HG02571 (cell line): ENCODE results near the gene SUSD4.
"Not testable (repeated sequence)": the region's sequence is repeated elsewhere in the genome, so short reads cannot be mapped to it uniquely, and the experiment has no call there.

Source experiments
- ATAC-seq: cut with Tn5 transposase; IDR thresholded peaks from one replicate; pipeline ENCODE4 v1.9.1; 2021; ENCODE audit warnings: mild to moderate bottlenecking, moderate library complexity; ENCODE audit not compliant: unreplicated experiment

SUSD4 gene

DNA sequence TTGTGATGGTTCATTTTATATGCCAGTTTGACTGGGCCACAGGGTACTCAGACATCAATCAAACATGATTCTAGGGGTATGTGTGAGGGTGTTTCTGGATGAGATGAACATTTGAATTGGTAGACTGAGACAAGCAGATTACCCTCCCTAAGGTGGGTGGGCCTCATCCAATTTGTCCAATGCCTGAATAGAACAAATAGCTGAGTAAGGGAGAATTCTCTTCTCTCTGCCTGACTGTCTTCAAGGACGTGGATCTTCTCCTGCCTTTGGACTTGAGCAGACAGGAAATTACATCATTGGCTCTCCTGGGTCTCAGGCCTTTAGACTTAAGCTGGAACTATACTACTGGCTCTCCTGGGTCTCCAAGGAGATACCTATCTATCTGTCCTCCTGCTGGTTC is 64.4 kb downstream of the SUSD4 start:
- ATAC-seq: no peak

DNA sequence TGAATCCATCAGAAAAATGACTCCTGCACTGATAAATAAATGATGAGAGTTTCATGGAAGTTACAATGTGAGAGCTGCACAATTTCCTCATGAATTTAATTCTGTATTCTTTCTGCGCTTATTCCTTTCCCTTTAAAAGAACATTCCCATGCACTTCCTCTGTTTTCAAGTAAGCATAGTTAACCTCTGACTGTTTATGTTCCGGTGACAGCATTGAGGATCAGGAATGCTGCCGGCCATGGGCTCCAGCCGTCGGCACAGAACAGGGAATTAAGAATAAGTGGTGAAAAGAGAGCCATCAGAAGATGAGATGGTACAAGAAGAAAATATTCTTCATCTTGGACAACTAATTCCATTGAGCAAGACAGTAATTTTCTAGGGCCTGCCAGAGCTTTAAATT is 65.3 kb downstream of the SUSD4 start:
- ATAC-seq: no peak

DNA sequence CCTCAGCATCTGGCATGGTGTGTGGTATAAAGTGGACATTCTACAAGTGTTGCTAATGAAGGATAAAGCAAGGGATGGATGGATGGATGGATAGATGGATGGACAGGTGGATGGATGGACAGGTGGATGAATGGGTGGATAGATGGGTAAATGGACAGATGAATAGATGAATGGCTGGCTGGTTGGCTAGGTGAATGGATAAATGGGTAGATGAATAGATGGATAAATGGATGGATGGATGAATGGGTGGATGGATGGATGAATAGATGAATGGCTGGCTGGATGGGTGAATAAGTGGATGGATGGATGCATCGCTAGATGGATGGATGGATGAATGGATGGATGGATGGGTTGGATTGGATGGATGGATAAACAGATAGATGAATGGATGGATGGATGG is 66.2 kb downstream of the SUSD4 start:
- no peak for ATAC-seq

DNA sequence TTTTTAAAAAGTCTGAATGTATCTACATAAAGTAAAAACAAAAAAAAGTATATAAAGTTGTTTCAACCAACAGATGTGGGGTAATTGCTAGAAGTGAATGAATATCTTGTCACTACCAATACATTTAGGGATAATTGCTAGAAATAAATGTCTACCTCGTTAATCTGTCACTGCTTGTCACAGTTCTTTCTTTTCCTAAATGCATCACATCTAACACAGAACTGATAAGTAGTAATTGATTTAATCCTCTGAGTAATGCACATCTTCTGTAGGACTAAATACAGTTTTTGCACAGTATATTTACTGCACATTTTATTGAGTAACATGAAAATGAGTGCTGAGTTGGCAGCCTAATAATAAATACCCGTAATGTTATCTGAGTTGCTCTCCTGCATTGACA is 72.2 kb downstream of the SUSD4 start:
- no peak for ATAC-seq

DNA sequence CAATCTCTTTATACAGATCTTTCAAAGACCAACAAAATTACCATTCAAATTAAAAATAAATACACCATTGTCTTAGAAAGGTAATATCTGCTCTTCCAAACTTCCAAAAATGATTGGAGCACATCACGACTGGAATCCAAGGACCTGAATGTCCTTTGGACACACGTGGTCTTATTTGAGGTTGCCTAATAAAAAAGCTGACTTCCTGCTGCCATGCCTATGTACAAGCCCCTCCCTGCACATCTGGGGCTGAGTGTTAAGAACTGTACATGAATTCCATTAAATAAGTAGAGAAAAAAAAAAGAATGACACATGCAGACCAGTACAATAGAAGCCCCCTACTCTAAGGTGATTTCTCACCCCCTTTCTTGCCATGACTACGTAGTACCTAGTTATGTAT is 73.6 kb downstream of the SUSD4 start:
- ATAC-seq: no peak

DNA sequence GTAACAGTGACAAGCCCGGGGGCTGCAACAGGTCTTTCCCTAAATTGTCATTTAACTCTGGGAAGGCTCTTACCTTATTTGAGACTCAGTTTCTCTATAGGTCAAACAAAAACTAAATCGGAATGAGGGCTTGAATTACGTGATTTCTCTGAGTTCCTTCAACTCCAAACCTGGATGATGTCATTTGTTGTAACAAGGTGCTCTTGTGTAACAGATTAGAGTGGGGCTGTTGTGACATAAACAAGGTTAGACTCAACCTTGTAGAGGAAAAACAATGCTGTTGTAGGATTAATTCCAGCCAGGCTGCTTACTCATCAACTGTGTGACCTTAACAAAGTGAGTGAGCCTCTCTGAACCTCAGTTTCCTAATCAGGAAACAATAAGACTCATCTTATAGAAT is 74.4 kb downstream of the SUSD4 start:
- no peak for ATAC-seq

DNA sequence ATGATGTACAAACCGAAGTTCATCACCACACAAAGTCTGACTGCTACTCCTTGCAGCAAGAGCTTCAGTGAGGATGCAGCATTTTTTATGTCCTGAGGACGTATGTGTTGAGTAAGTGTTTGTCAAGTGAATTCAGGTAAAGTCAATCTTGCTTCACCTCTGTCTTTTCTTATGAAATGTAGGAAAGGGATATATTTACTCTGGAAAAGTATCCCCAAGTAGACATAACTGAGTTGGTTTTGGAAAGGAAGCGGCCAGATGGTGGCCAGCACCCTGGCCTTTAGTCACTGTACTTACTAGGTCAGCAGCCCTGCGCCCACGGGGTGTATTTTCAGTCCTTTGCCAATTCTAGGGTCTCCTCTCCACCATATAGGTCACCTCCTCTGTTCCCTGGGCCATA is 75.2 kb downstream of the SUSD4 start:
- ATAC-seq: no peak

DNA sequence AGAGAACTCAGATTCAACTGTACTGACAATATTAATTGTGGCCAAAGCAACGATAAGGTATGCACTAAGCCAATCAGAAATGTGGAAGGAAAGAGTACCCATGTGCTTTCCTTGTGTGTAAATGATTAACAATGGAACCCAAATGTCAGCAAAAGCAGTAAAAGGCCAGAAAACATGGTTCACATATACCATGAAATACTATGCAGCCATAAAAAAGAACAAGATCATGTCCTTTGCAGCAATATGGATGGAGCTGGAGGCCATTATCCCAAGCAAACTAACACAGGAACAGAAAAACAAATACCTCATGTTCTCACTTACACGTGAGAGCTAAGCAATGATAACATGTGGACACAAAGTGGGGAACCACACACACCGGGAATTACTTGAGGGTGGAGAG is 78.5 kb downstream of the SUSD4 start:
- ATAC-seq: no peak

DNA sequence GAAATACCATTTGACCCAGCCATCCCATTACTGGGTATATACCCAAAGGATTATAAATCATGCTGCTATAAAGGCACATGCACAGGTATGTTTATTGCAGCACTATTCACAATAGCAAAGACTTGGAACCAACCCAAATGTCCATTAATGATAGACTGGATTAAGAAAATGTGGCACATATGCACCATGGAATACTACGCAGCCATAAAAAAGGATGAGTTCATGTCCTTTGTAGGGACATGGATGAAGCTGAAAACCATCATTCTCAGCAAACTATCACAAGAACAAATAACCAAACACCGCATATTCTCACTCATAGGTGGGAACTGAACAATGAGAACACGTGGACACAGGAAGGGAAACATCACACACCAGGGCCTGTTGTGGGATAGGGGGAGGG is 80.3 kb downstream of the SUSD4 start:
- not testable (repeated sequence) for ATAC-seq

DNA sequence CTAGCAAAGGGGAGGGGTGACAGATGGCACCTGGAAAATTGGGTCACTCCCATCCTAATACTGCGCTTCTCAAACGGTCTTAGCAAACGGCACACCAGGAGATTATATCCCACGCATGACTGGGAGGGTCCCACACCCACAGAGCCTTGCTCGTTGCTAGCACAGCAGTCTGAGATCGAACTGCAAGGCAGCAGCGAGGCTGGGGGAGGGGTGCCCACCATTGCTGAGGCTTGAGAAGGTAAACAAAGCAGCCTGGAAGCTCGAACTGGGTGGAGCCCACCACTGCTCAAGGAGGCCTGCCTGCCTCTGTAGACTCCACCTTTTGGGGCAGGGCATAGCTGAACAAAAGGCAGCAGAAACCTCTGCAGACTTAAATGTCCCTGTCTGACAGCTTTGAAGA is 85.7 kb downstream of the SUSD4 start:
- ATAC-seq: not testable (repeated sequence)

DNA sequence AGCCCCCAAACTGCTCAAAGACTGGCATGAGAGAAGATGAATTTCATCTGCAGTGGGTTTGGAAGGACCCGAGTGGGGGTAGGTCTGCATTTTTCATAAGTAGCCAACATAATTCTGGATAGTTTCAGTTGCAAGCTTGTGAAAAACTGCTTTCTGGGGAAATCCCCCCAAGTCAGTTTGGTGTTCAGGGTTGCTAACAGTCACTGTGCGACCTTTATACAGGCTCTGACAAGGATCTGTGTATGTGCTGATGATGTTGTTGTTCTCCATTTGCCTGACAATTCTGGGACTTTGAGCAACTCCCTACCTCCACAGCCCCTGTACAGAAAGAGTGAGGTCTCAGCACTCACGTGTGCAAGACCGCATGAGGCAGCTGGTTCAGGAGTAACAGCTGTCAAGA is 87.9 kb downstream of the SUSD4 start:
- no peak for ATAC-seq

DNA sequence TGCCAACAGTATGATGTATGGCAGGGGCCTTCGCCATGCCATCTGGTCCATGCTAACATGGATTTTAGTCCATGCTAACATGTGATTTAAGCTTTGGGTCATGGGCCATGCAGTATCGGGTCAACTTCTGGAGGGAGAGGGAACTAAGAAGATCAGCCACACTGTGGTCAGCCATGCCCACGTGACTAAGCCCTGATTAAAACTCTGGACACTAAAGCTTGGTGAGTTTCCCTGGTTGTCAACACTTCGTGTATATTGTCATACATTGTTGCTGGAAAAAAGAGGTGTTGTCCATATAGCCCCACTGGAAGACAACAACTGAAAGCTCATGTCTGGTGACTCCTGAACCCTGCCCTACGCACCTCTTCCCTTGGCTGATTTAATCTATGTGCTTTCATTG is 90.5 kb downstream of the SUSD4 start:
- no peak for ATAC-seq

DNA sequence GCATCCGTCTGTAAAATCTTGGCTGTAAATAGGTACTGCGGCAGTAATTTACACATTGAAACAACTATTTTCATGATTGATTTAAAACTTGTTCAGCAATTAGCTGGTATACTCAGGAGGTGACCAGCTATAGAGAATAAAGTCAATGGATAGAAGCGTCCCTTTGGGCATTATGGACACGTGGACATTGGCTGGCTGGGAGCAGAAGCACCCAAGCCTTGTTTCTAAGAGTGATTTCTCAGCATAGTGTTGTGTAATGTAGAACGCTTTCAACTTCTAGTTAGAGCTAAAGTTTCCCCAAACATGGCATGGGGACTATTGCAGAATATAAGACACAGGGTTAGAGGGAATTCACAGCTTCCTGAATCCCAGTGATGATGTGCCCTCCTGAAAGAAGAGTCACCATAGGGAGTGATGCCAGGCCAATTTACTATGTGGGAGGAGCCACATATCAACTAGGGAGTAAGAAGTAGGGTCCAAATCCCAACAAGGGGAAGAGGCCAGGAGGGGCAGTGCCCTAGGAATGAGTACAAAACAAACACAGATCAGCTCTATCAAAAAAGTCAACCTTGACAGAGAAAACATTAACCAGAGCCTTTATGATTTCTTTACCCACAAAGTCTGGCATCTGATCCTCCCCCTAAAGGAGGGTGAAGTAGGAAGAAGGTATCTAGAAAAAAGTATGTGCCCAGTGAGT is 92.7 kb downstream of the SUSD4 start:
- ATAC-seq: no peak

DNA sequence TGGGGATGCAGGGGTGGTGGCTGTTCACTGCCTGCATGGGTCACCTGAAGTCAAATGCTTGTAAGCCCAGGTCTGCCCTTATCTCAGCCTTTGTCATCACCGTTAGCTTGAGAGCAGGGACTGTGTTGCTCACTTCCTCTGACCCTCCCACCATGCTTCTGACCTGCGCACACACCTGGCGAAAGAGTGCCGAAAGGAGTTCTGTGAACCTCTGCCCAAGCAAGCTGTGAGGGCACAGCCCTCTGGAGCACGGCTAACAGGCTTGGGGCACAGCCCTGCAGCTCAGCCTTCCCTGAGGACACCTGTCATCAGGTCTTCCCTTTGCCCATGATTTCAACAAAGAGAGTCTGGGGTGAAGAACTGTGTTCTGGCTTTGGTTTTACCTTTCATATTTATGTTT is 93.8 kb downstream of the SUSD4 start:
- ATAC-seq: no peak

DNA sequence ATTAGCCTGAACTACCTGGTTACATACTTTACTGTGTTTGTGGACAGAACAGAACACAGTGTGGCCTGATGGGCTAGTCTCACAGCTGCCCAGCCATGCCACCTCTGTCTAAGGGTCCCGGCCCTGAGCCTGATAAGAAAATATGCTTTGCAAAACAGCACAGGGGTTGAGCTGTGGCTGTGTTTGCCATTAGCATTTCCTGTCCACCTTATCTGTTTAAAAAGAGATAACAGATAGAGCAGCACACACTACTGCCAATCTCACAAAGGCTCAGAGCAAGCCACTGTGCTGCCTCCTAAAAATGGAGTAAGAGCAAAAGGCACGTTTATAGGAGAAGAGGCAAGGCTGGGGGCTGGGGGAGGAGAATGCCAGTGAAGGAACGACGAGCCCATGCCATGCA is 95.0 kb downstream of the SUSD4 start:
- no peak for ATAC-seq

DNA sequence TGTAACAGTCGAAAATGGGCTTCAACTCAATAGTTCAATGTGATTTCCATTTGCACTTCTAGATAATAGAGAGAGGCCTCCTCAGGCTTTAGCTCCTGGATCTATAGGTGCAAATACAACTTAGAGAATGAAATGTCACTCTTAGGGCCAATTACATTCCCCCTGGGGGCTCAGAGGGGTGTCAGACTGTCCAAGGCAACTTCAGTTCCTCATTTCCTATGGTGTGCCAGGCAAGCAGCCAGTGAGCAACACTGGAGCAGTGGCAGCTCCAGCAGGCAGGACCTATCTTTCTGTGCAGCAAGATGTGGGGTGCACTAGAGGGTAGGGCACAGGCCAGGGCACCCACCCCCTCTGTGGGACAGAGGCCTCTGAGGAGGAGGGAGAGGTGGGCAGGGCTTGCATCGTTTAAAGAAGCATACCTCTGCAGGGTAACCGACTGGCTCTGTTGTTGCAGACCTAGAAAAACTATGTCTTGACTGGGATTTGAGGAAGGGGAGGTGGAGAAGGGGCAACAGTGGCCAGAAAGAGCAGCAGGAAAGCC is 97.3 kb downstream of the SUSD4 start:
- no peak for ATAC-seq

DNA sequence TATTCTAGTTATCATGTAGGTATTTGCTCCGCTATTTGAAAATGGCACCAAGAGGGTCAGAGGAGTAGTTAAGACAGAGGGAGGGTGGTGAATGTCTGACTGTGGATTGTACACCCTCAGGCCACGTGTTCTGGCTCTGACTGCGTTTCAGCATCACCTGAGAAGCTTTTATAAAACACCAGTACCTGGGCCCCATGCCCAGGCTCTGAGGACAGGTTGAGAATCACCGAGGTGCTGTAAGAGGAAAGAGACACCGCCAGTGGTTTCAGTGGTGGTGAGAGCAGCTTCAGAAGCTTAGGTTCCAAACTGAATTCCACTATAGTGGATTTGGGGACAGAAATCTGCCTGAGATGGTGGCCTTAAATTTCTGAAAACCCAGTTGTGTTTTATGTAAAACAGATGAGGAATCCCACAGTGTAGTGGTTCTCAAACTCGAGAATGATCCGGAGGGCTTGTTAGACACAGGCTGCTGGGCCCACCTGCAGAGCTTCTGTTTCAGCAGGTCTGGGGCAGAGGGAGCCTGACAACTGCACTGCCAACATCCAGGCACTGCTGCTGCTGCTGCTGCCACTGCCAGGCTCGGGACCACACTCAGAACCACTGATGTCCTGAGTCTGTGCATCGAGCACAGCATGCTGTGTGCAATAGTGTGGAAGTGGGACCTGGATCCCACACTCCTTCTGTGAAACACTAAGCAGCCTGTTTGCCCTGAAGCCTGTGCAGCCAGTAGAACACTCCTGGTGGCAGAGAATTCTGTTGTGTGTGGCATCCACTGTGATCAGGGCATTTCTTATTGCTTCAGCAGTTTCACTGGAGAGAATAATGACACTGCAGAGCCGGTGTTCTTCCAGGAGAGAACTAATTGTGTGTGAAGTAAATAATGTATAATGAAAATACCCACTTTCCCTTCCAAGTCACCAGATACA is 98.7 kb downstream of the SUSD4 start:
- no peak for ATAC-seq

DNA sequence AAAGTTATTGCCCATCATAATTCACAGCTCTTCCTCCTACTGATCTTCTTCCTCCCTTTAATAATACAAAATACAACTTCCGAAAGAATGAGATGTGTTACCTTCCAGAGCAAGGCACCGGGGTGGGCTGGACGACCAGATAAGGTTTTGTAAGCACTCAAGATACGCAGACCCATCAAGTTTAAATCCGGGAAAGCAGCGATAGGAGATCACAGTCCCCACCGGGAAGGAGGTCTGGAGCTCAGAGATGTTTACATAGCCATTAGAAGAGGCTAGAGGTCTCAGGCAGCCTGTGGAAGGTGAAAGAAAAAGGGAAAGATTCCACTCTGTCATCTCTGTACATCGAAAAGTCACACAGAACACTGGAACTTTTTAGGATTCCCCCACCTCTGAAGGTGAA is 99.4 kb downstream of the SUSD4 start:
- no peak for ATAC-seq

DNA sequence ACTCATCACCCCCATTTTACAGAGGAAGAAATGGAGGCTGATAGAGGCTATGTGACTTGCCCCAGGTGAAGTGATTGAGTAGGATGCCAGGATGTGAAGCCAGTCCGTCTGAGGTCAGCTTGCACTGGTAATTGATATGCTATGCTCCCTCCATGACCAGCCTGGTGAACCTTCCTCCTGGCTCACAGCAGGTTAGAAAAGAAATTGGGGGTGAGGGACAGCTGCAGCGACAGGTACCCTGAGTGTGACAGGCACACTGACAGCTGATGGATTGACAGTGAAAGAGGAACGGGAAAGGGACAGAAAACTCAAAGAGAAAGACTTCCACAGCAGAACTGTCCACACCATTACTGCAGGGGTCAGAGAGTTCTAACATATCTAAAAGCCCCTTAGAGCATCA is 102.1 kb downstream of the SUSD4 start:
- ATAC-seq: no peak

DNA sequence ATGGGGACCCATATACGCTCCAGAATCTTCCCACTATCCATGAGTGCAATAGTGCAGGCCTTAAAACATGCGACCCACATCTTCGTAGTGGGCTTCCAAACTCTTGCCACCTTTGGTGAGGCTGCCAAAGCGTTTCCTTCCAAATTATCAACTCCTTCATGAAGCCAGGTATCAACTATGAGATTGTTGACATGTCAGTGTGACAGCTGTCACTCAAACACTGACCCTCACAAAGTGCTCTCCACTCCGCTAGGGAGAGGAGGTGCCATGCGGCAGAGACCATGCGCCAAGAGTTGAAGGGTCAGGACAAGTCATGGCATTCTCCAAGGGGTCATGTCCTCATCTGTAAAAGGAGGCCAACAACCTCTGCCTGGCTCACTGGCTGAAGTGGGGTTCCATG is 103.3 kb downstream of the SUSD4 start:
- no peak for ATAC-seq

DNA sequence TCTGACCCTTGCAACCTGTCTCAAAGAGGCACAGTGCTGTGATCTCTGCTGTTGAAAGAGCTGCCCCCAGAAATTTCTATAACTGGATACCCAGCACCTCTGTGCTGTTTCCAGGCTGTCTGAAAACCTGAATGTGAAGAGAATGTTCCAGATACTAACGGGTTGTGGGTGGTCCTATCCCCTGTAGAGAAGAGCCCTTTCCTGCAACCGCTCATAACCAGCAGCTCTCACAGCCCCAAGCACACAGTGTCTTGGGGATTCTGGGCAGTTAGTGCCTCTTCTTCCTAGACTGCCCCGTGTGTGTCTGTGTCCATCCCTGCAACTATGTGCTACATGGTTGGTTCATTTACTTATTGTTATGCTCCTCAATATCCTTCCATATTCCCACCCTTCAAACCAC is 104.5 kb downstream of the SUSD4 start:
- ATAC-seq: no peak

DNA sequence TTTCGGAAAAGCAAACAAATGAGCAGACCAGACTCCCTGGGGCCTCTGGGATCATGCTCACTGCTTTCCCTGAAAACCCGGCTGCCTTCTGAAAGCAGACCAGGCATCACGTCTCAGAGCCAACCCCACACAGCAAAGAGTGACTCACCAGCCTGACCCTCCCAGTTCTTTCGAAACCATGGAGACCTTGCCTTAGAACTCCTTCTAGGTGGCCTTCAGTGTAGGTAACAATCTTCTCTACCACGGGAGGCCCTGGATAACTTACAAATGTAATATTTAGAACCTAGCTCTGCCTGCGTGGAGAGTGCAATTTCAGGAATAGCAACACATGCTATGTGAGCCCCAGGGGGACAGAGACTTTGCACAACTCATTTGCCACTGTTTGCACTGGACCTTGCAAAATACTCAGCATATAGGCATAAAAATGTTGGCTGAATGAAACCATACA is 105.2 kb downstream of the SUSD4 start:
- no peak for ATAC-seq
